HG02938 (cell line): ENCODE data around the gene UPB1.
A peak's percentile ranks its signal among the peaks of the same experiment; 100 is the strongest.

ENCODE experiments used
- ATAC-seq: cut with Tn5 transposase; IDR thresholded peaks from one replicate; pipeline ENCODE4 v1.9.1; 2021; ENCODE audit warnings: mild to moderate bottlenecking, moderate library complexity; ENCODE audit not compliant: unreplicated experiment

UPB1 gene

DNA sequence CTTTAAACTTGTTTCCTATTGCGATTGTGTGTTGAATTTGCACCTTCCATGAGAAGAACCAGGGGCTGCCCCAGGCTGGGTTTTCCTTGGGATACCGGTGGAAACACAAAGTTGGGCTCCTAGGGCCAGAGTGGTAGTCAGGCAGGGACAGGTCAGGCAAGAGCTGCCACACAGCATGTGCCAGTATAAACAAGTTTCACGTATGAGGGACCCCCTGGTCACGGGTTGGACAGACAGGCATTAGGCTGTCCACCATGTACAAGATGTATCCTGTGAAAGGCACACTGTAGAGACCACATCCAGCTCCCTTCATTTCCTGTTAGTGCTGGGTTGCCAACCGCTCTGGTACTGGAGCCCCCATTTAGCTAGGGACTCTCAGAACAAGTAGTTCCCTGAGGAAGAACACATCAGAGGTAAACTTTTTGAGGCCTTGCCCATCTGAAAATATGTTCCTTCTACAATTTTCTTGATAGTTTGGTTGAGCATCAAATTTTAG lies 8.8 kb downstream of the UPB1 start:
- no peak for ATAC-seq

GRCh38 chr22:24504540-24504939 lies 9.4 kb downstream of the UPB1 start:
- no peak for ATAC-seq

GRCh38 chr22:24504956-24505736 lies 10.0 kb downstream of the UPB1 start:
- no peak for ATAC-seq

- no peak for ATAC-seq
Measured at GRCh38 chr22:24506802-24507438, 11.8 kb downstream of the UPB1 start.

DNA sequence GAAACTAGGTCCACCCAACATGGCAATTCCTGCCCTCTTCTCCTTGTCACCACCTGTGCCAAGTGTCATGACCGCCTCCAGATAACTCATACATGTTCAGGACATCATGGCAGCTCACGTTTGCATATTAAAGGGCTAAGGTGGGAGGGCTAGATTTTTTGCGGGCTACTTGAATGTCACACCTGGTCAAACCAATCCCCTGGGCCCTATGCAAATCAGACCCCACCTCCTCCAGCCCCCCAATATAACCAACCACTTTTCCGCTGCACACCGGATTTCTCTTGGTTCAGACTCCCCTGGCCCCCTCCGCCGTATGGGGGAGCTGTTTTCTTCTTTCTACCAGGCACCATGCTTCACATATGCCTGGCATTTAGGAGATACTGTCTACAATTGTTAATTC lies 12.6 kb downstream of the UPB1 start:
- ATAC-seq, result no peak

GRCh38 chr22:24510637-24511625 lies 15.8 kb downstream of the UPB1 start:
- no peak for ATAC-seq

GRCh38 chr22:24512043-24512442 lies 16.9 kb downstream of the UPB1 start:
- no peak for ATAC-seq

DNA sequence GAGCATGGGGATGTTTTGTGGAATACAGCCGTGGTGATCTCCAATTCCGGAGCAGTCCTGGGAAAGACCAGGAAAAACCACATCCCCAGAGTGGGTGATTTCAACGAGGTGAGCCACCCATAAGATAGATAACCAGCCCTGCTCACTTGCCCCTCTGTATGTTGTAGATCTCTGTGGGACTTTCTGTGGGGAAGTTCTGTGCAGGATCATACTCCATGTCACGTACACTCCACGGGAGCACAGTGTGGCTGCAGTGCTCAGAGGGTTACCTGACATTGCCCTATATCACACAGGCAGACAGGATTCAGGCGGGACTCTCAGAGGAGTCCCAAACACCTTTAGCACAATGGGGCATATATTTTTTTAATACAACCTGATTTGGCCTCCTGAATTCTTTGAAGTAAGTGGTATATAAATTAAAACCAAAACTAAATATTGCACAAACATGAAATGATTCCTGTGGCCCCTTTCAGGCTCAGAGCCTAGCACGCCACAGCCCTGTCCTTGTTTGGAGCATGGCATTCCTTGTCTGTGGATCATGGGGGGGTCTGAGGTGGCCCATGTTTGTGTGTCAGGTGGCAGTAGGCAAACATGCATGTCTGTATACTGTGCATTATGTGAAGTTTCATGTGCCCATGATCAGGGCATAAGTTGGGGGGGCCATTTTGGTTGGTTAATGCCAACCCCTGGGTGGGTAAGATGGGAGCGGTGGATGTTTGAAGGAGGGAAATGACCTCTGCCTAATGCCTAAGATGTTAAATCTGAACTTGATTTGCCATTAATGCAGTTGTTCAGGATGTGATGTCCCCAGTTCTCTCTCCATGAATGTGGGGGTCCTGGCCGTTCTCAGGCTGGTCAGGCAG lies 18.5 kb downstream of the UPB1 start:
- ATAC-seq, result no peak

GRCh38 chr22:24514241-24515026 lies 19.3 kb downstream of the UPB1 start:
- ATAC-seq, result no peak

- no peak for ATAC-seq
Measured at GRCh38 chr22:24515027-24515338, 19.9 kb downstream of the UPB1 start.

- ATAC-seq, result no peak
Measured at GRCh38 chr22:24516301-24516737, 21.2 kb downstream of the UPB1 start.

- no peak for ATAC-seq
Measured at GRCh38 chr22:24517446-24517845, 22.3 kb downstream of the UPB1 start.

DNA sequence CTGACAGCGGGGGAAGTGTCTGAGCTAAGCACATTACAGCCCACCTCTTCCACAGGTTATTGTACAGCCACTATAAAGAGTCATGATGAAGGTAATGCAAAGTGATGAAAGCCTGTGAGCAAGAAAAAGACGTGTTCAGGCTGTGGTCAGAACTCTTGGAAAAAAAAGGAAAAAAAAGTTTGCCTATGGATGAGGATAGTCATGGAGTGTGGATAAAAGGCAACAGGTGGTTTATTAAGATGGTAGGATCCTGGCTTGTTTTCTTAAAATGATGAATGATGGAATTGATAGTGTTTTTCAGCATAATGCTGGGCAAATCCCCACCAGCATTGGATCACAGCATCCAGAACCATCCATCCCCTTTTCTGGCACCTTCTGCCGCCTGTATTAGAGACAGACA lies 23.1 kb downstream of the UPB1 start:
- ATAC-seq, result no peak

GRCh38 chr22:24518771-24519485 lies 23.8 kb downstream of the UPB1 start:
- ATAC-seq, result no peak

- no peak for ATAC-seq
Measured at GRCh38 chr22:24519496-24519895, 24.4 kb downstream of the UPB1 start.

DNA sequence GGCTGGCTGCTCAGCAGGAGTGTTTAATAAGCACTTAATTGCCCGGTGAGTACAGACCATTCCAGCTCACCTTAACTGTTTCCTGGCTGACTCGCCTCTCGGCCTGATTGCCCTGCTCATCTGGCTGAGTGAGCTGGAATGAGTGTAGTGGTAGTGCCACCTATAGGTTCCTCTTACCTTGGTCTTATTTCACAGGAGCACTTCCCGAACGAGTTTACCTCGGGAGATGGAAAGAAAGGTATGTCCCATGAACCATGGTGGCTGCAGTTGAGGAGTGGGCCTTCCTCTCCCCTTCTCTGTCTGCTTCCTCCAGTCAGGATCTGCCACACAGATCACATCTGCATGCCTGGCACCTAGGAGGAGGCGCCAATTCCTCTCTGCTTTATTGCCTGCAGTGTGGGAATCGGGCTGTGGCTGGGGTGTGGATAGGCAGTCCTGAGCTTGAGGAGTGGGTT lies 26.7 kb downstream of the UPB1 start:
- ATAC-seq, result no peak

GRCh38 chr22:24523873-24524272 lies 28.7 kb downstream of the UPB1 start:
- no peak for ATAC-seq

GRCh38 chr22:24525416-24526037 lies 30.4 kb downstream of the UPB1 start:
- peak; percentile 72 for ATAC-seq
